ENCODE data around the gene AKT1.

GRCh38 chr14:104767634-104767918 is 28.0 kb downstream of the AKT1 start:
- TF ChIP-seq CEBPB (IDR thresholded peaks at IDR 0.05; ENCODE audit: borderline replicate concordance, low read depth, low read length): no peak
- no peak for TF ChIP-seq ZKSCAN1 (IDR thresholded peaks at IDR 0.05; ENCODE audit: low read length)
- no peak for TF ChIP-seq NR3C1 (CRISPR knock-in tag; IDR thresholded peaks at IDR 0.05)
- TF ChIP-seq SRSF9 (IDR thresholded peaks at IDR 0.05; ENCODE audit: borderline replicate concordance, insufficient read depth, low read depth, low read length, poor library complexity, severe bottlenecking): no peak
- TF ChIP-seq TOPORS (CRISPR knock-in tag; IDR thresholded peaks at IDR 0.05): no peak
- TF ChIP-seq FOXO4 (CRISPR knock-in tag; conservative IDR thresholded peaks at IDR 0.05): no peak
- no peak for TF ChIP-seq BCLAF1 (IDR thresholded peaks at IDR 0.05)
- no peak for TF ChIP-seq SALL2 (CRISPR knock-in tag; IDR thresholded peaks at IDR 0.05)
- TF ChIP-seq ZNF639 (CRISPR knock-in tag; conservative IDR thresholded peaks at IDR 0.05): no peak
- no peak for TF ChIP-seq POLR2AphosphoS5 (IDR thresholded peaks at IDR 0.05; ENCODE audit: low read depth, low read length)
- no peak for TF ChIP-seq GATA4 (IDR thresholded peaks at IDR 0.05; ENCODE audit: borderline replicate concordance, low read depth)
- TF ChIP-seq HNF1B (CRISPR knock-in tag; IDR thresholded peaks at IDR 0.05): no peak
- TF ChIP-seq ZNF652 (CRISPR knock-in tag; IDR thresholded peaks at IDR 0.05; ENCODE audit: borderline replicate concordance, low read depth): no peak
- TF ChIP-seq ZNF501 (CRISPR knock-in tag; IDR thresholded peaks at IDR 0.05): no peak
